Vagina (tissue), 2 donors: ENCODE measurements around the gene MLANA. TPM values are rescaled to one million over a fixed set of nuclear protein-coding genes. Genes with fewer than 3 reads are reported as not detected.

Source experiments
- DNase-seq, 2 donors: peaks; one replicate each; pipeline ENCODE4 v3.0.0-alpha.2; 2017; ENCODE audit errors: extremely low spot score in 2 of 2
- H3K27ac ChIP-seq: fragments of 200-600 bp; sonication (generic); one replicate; pipeline ENCODE4 v1.5.1; 2019
- H3K27me3 ChIP-seq: fragments of 200-600 bp; sonication (generic); one replicate; pipeline ENCODE4 v1.5.1; 2019
- H3K36me3 ChIP-seq, 2 donors: fragments of 200-600 bp; sonication (generic); one replicate each; pipeline ENCODE4 v1.5.1; 2017 to 2019
- H3K4me1 ChIP-seq: fragments of 200-600 bp; sonication (generic); one replicate; pipeline ENCODE4 v1.5.1; 2019
- H3K4me3 ChIP-seq, 2 donors: fragments of 200-600 bp; sonication (generic); 1 replicate in 1 of 2; 2 replicates in 1 of 2; pipeline ENCODE4 v1.5.1; 2016 to 2019
- H3K9me3 ChIP-seq: fragments of 200-600 bp; sonication (generic); one replicate; pipeline ENCODE4 v1.5.1; 2019
- CTCF ChIP-seq, 3 experiments: fragments of 450-650 bp in 2 of 3; fragments of 200-600 bp in 1 of 3; sonication (generic) in 1 of 3; IDR thresholded peaks; one replicate each; pipeline ENCODE4 v1.5.1; 2017 to 2019; ENCODE audit warnings: antibody characterized with exemption in 3 of 3, mild to moderate bottlenecking in 2 of 3, moderate library complexity in 2 of 3
- POLR2A ChIP-seq, 2 donors: fragments of 450-650 bp; IDR thresholded peaks; one replicate each; pipeline ENCODE4 v1.6.1; 2017; ENCODE audit warnings: antibody characterized with exemption in 2 of 2, mild to moderate bottlenecking in 2 of 2, moderate library complexity in 2 of 2
- POLR2AphosphoS5 ChIP-seq, 2 donors: sonication (generic); formaldehyde crosslinking; IDR thresholded peaks; one replicate each; pipeline ENCODE4 v1.9.0; 2017; ENCODE audit warnings: antibody characterized with exemption in 2 of 2, mild to moderate bottlenecking in 2 of 2, low read depth in 1 of 2; ENCODE audit not compliant: insufficient read depth in 1 of 2
- intact Hi-C: fragments of 100-400 bp; cut with DNase I; formaldehyde crosslinking; loops from one replicate; pipeline ENCODE4 v1.15.1; 2023
- total RNA-seq: library from RNA; depleted of rRNA; stranded (reverse); fragments of >200 nt; gene quantifications from one replicate; pipeline ENCODE4 v1.2.3, GENCODE V29; 2016

MLANA gene
- total RNA-seq, 1 donor from 2014 or later: not detected

DNA sequence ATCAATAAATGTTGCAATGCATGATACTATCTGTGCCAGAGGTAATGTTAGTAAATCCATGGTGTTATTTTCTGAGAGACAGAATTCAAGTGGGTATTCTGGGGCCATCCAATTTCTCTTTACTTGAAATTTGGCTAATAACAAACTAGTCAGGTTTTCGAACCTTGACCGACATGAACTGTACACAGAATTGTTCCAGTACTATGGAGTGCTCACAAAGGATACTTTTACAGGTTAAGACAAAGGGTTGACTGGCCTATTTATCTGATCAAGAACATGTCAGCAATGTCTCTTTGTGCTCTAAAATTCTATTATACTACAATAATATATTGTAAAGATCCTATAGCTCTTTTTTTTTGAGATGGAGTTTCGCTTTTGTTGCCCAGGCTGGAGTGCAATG lies 18.2 kb downstream of the MLANA start:
- no peaks in the 10 kb centered on the region for H3K4me1 ChIP-seq
- H3K4me3 ChIP-seq: no peak overlapping the region
- H3K36me3 ChIP-seq: peaks cover 0 to 17% of the 10 kb centered on the region in 2 donors
- no peaks in the 10 kb centered on the region for H3K27me3 ChIP-seq
- H3K27ac ChIP-seq: no peak overlapping the region
- no peak for DNase-seq
- TF ChIP-seq POLR2AphosphoS5 (IDR thresholded peaks at IDR 0.05; ENCODE audit: insufficient read depth in 1 of 2, low read depth in 1 of 2): no peak
- no peak for TF ChIP-seq CTCF (IDR thresholded peaks at IDR 0.05)
- TF ChIP-seq POLR2A (IDR thresholded peaks at IDR 0.05): no peak
- intact Hi-C loops: no loop called here
- H3K9me3 ChIP-seq: no peaks in the 10 kb centered on the region

GRCh38 chr9:5909976-5910375 lies 19.3 kb downstream of the MLANA start:
- H3K27ac ChIP-seq: no peak overlapping the region
- no peak for DNase-seq
- H3K9me3 ChIP-seq: no peaks in the 10 kb centered on the region
- peaks cover 0 to 14% of the 10 kb centered on the region in 2 donors for H3K36me3 ChIP-seq
- H3K27me3 ChIP-seq: no peaks in the 10 kb centered on the region
- TF ChIP-seq CTCF (IDR thresholded peaks at IDR 0.05) (no peak), POLR2A (IDR thresholded peaks at IDR 0.05) (no peak), POLR2AphosphoS5 (IDR thresholded peaks at IDR 0.05; ENCODE audit: insufficient read depth in 1 of 2, low read depth in 1 of 2) (no peak)
- H3K4me1 ChIP-seq: no peaks in the 10 kb centered on the region
- intact Hi-C loops: no loop called here
- no peak overlapping the region for H3K4me3 ChIP-seq

- peaks cover 0 to 8% of the 10 kb centered on the region in 2 donors for H3K36me3 ChIP-seq
- intact Hi-C loops: no loop called here
- no peak for DNase-seq
Measured at GRCh38 chr9:5910413-5911057, 19.8 kb downstream of the MLANA start.

DNA sequence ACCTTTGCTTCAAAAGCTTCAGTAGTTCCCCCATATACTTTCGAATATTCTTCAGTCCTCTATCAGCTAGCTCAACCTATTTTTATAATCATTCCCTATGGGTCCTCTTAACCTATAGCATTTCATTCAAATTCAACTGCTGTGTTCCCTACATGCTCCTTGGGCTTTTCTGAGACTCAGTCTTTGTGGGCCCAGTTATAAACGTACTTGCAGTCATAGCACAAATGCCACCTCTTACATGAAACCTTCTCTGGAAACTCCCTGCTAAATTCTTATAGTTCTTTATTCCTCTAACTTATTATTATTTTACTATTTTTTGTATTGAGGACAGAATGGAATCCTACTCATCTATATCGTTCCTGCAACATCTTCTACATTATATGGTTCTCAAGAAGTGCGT lies 24.7 kb downstream of the MLANA start:
- DNase-seq: no peak
- Histone ChIP-seq H3K9me3 (no peaks in the 10 kb centered on the region), H3K27me3 (no peaks in the 10 kb centered on the region), H3K36me3 (no peaks in the 10 kb centered on the region), H3K27ac (no peak overlapping the region), H3K4me1 (no peaks in the 10 kb centered on the region), H3K4me3 (no peak overlapping the region)
- TF ChIP-seq POLR2A (IDR thresholded peaks at IDR 0.05) (no peak), CTCF (IDR thresholded peaks at IDR 0.05) (no peak), POLR2AphosphoS5 (IDR thresholded peaks at IDR 0.05; ENCODE audit: insufficient read depth in 1 of 2, low read depth in 1 of 2) (no peak)
- intact Hi-C loops: no loop called here

More at GRCh38 chr9:5910413-5911057, 19.8 kb downstream of the MLANA start:
- H3K9me3 ChIP-seq: no peaks in the 10 kb centered on the region
- no peak overlapping the region for H3K4me3 ChIP-seq
- H3K27ac ChIP-seq: no peak overlapping the region
- no peaks in the 10 kb centered on the region for H3K27me3 ChIP-seq
- TF ChIP-seq POLR2A (IDR thresholded peaks at IDR 0.05): no peak
- no peak for TF ChIP-seq POLR2AphosphoS5 (IDR thresholded peaks at IDR 0.05; ENCODE audit: insufficient read depth in 1 of 2, low read depth in 1 of 2)
- no peak for TF ChIP-seq CTCF (IDR thresholded peaks at IDR 0.05)
- H3K4me1 ChIP-seq: no peaks in the 10 kb centered on the region

GRCh38 chr9:5917273-5917672 lies 26.6 kb downstream of the MLANA start:
- no peak for DNase-seq
- TF ChIP-seq POLR2A (IDR thresholded peaks at IDR 0.05): no peak
- TF ChIP-seq CTCF (IDR thresholded peaks at IDR 0.05): no peak
- TF ChIP-seq POLR2AphosphoS5 (IDR thresholded peaks at IDR 0.05; ENCODE audit: insufficient read depth in 1 of 2, low read depth in 1 of 2): no peak
- Histone ChIP-seq H3K4me3 (no peak overlapping the region), H3K27ac (no peak overlapping the region), H3K27me3 (no peaks in the 10 kb centered on the region), H3K4me1 (no peaks in the 10 kb centered on the region), H3K9me3 (peaks cover 3% of the 10 kb centered on the region), H3K36me3 (peaks cover 0 to 13% of the 10 kb centered on the region in 2 donors)
- intact Hi-C loops: no loop called here
